H4 (cell line): ENCODE results near the gene CAV2. TPM values are rescaled to one million over a fixed set of nuclear protein-coding genes. Genes with fewer than 3 reads are reported as not detected.

ENCODE experiments used
- DNase-seq: peaks from one replicate; pipeline ENCODE4 v3.0.0-alpha.2; 2015; ENCODE audit warnings: low spot score
- total RNA-seq: library from RNA; depleted of rRNA; stranded (reverse); fragments of >200 nt; shearing (Covaris generic); gene quantifications from 2 replicates; pipeline ENCODE4 v1.2.3, GENCODE V29; 2014

CAV2 gene
- total RNA-seq, 1 experiment from 2014 or later = 59.4 TPM

DNA sequence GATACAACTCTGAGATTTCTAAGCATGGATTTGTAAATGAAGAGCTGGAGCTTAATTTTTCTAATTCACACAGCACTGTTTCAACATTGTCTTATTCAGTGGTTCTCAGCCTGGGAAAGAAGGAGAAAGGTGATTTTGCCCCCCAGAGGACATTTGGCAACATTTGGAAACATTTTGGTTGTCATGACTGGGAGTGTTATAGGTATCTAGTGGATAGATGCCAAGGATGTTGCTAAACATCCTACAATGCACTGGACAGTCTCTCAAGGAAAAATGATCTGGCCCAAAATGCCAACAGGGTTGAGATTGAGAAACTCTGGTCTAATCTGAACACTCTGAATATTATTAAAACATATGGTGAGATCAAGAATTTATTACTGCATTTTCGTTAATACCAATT lies 3.8 kb upstream of the CAV2 start:
- DNase-seq = no peak

DNA sequence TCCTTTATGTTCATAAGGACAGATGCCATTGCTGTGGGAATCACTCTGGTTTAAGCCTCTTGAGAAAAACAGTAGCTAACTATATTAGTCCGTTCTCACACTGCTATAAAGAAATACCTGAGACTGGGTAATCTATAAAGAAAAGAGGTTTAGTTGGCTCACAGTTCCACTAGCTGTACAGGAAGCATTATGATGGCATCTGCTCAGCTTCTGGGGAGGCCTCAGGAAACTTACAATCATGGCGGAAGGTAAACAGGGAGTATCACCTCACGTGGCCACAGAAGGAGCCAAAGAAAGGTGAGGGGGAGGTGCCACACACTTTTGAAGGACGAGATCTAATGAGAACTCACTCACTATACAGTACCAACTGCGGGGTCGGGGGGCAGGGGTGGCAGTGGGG lies 2.9 kb upstream of the CAV2 start:
- no peak for DNase-seq

DNA sequence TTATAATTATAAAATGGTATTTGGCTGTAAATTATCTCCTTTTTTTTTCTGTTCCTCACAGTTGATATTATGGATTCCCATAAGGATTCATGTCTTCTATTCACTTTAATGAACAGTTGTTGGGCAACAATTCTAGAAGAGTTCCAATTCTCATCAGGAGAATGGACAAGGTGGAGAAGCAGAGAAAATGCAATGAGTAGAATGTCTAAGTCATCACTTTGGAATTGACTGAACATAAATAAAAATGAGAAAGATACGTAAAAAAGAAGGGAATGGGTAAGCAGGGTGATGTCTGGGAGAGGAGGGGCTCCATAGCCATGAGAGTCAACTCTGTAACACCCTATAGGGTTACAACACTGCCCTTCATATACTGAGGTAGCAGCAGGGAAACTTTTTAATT lies 1.8 kb upstream of the CAV2 start:
- no peak for DNase-seq

GRCh38 chr7:116500078-116500853 lies 728 bp downstream of the CAV2 start:
- peak; percentile 43 for DNase-seq

DNA sequence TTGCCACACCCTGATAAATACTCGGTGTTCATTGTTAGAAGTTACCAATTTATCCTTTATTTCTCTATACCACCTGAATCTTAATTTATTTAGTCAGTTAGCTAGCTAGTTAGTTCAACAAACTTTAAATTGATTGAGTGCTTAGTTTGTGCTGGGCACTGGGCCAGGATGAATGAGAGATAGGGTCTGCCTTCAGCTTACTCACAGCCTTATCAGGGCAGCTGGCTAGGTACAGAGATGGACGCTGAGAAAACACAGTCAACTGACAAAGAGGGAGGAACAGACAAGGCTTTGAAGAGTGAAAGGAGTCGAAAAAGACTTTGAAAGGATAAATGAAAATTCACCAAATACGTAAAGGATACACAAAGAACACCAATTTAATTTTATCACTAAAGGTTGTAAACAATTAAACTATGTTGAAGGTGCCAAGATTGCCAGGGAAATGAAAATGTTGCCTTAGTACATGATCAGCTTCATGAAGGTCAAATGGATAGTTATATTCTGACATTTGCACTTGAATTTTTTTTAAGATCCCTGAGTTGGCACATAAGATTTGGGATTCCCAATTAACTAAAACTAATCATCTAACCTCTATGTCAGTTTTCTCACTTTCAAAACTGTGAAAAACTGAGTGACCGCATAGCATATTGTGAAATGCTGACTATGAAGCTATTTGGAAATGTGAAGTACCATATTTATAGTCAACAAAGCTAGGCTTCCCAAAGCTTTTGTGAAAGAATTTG lies 2.1 kb downstream of the CAV2 start:
- no peak for DNase-seq

GRCh38 chr7:116502201-116503096 lies 2.9 kb downstream of the CAV2 start:
- no peak for DNase-seq

- DNase-seq = no peak
Measured at GRCh38 chr7:116503835-116504234, 4.3 kb downstream of the CAV2 start.

GRCh38 chr7:116505278-116505677 lies 5.7 kb downstream of the CAV2 start:
- DNase-seq = no peak

DNA sequence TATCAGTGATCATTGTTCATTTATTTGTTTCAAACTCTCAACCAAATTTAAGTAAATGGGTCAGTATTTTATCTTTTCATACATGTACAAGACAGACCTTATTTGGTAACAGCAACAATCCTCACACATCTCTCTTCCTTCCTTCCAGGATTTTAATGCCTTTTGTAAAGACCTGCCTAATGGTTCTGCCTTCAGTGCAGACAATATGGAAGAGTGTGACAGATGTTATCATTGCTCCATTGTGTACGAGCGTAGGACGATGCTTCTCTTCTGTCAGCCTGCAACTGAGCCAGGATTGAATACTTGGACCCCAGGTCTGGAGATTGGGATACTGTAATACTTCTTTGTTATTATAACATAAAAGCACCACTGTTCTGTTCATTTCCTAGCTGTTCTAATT lies 6.3 kb downstream of the CAV2 start:
- DNase-seq = no peak

DNA sequence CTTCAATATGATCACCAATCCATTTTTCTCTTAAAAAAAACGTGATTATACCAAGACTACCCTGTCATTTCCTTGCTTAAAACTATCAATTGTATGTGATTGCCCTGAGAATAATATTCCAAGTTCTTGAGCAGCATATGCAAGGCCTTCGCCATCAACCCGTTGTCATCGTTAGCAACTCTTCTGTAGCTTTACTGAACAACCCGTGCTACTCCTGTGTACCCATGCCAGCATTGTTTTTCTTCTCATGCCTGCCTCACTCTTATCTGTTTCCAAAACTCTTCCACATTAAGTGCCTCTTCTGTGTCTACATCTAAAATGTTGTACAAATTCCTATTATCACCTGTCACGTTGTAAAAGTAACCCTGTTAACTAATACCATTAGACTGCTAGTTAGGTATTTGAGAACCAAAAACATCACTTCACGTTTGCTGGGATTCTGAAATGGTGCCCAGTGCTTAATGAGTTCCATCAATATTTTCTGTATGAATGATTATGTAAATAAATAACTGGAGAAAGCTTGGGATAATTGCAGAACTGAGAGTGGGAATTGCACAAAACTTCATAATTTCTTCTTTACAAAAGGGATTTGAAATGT lies 10.5 kb downstream of the CAV2 start:
- DNase-seq = no peak

GRCh38 chr7:116510795-116511194 lies 11.3 kb downstream of the CAV2 start:
- DNase-seq = no peak

DNA sequence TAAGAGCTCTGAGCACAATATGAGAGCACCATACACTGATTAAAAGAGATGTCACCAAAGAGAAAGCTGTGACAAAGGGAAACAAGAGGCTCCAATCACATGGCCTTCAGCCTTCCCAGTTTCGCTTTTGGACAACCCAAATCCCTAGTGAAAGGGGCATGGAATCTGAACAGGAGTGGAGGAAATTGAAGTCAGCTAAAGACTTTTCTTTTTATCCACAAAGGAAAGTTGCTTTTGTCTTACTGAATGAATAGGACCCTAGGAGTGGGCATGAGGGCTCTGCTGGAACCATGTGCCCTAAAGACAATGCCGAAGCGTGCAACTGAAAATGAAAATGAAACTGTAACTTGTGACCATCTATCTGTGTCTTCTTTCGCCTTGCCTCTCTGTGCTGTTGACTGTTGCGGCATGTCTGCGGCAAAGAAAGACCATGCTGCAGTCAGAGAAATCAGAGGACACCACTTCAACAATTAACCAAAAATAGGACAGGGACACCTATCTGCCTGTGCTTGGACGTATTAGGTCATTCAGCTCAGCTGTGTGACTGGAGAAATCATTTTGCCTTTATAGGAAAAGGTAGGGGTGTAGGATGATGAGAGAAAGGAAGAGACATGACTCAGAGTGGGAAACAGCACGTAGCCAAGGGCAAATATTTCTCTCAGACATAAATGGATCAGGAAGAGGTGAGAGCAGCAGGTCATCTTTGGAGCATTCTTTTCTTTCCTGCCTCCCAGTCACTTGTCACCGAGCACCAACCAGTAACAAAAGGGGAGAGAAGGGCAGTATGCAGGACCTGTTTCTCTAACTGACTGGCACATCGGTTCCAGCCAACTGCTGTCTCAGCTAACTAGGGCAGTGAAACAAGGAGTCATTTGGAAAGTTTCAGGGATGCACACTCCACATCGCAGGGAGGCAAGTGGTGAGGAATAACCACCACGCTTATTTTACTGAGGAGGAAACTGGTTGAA lies 12.3 kb downstream of the CAV2 start:
- DNase-seq = peak; percentile 73

DNA sequence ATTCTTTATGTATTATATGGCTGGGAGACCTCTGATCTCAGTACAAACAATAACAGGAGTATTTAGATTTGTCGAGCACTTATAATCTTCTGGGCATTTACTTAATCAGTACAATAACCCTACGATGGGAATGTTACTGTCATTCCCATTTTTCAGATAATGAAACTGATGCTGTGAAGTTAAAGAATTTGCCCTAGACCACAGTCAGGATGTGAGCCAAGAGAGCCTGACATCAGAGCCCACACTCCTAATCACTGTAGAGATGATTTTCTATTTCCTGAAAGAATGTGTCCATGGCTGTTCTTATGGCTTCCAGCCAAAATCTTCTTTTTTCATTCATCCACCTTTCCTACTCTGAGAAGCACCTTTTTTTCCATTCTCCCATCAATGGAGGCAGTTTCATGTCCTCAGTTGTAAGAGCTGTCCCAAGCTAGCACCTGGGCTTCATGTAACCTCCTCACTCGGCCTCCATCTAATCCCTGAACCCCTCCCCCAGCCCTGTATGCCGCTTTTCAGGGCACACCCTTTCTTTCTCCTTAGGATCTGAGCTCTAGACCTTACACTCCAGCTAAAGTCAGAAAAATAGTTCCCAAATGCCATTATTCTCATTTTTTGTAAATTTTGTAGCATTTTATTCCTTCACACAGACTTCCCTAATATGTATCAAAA lies 13.1 kb downstream of the CAV2 start:
- peak; percentile 60 for DNase-seq

DNA sequence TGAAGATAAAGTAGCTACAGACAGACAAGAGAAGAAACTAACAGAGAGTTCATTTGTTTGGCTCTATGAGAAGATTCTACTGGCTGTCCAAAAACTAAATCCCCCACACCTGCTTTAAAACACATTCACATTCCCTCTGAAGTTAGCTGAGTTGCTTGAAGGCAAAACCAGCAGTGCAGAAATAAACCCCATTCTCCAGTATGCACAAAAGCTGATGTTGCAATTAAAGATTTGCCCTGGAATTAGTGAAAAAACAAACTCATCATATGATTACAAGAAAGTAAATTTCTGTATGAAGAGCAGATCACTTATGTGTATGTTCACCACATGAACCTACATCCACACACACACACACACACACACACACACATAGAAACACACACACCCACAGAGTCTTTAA lies 16.0 kb downstream of the CAV2 start:
- DNase-seq = no peak

- no peak for DNase-seq
Measured at GRCh38 chr7:116516324-116516723, 16.8 kb downstream of the CAV2 start.

DNA sequence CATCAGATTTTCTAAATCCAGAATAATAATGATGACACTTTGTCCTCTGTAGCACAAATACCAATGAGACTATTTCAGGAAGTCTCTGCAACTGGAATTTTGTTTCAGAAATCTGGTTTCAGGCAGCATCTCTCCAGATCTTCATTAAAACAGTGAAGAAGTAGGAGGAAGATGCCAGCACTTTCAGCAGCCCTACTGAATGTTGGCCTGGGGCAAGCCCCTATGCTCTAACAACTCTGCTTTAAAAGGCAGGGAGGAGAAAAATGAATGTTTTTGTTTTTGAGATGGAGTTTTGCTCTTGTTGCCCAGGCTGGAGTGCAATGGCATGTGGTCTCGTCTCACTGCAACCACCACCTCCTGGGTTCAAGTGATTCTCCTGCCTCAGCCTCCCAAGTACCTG lies 18.1 kb downstream of the CAV2 start:
- DNase-seq = no peak

GRCh38 chr7:116518961-116519360 lies 19.4 kb downstream of the CAV2 start:
- DNase-seq = no peak

DNA sequence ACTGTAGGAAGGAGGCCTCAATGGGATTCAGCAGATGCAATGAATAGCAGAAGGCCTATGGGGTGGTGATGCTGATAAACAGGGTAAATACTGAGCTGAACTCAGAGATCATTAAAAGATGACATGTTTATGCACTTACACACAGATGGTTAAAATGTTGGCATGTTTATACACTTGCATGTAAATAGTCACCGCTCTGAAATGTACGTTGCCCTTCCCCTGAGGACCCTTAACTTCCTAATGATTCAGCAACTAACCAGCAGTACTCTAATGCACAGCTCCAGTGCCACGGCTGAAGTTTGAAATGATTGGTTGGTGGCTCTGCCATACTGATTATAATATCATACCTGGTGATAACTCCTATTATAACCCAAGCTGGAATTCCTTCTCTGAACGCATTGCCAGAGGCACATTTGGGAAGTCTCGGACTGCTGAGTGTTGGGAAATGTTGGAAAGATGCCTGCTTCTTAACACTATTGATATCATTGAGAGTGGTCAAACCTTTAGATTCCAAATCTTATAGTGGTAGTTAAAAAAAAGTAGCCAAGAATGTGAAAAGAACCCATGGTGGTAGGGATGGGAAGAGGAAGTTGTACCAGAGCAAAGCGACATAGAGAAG lies 21.6 kb downstream of the CAV2 start:
- DNase-seq = no peak

DNA sequence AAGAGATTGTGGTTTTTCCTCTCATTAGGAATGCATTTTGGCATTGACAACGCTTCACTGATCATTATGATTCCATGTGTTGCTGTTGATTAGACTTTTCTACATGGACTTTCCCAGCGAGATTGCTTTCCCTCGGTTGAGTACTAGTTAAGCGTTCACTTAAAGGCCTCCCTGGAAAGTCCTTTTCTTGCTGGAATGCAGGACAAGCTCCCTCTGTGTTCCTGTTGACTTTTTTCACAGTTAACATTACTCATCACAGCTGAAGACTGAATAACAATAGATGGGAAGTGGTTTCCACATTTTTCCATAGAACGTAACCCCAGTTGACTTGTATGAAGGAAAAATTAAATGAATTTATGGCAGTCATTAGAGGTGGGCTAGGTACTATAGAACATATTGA lies 22.7 kb downstream of the CAV2 start:
- DNase-seq = peak; percentile 85

GRCh38 chr7:116524221-116524608 lies 24.7 kb downstream of the CAV2 start:
- no peak for DNase-seq
